M059J (cell line): ENCODE data around the gene OR2C3. TPM values are rescaled to one million over a fixed set of nuclear protein-coding genes. Genes with fewer than 3 reads are reported as not detected.
"Not testable (repeated sequence)": the region's sequence is repeated elsewhere in the genome, so short reads cannot be mapped to it uniquely, and the experiment has no call there.

ENCODE experiments used
- DNase-seq: peaks from one replicate; pipeline ENCODE4 v3.0.0-alpha.2; 2012; ENCODE audit warnings: low read depth
- total RNA-seq: library from RNA; depleted of rRNA; stranded (reverse); fragments of >200 nt; shearing (Covaris generic); gene quantifications from 2 replicates; pipeline ENCODE4 v1.2.3, GENCODE V29; 2014; rRNA removed

The OR2C3 gene
- total RNA-seq, 1 experiment from 2014 or later: not detected

- no peak for DNase-seq
Measured at GRCh38 chr1:247517795-247518612, 18.2 kb downstream of the OR2C3 start.

DNA sequence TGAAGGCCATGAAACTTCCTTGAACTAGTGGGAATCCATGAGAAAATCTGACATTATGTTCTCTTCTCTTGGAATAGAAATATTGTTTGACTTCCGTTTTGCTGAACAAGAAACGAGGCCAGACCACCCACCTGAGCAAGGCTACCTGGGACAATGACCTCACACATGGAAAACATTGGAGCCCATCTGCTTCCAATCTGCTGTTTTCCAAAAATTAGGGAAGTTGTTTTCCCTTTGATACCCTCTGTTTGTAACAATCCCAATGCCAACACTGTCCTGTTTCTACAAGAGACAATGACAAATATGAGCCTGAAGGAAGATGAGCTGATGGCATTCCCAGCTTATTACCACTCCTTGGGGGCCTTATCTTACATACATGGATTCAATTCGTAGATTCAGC is 29.4 kb downstream of the OR2C3 start:
- no peak for DNase-seq

- no peak for DNase-seq
Measured at GRCh38 chr1:247500865-247501264, 35.4 kb downstream of the OR2C3 start.

- peak; percentile 48 for DNase-seq
Measured at GRCh38 chr1:247496581-247497285, 39.5 kb downstream of the OR2C3 start.

DNA sequence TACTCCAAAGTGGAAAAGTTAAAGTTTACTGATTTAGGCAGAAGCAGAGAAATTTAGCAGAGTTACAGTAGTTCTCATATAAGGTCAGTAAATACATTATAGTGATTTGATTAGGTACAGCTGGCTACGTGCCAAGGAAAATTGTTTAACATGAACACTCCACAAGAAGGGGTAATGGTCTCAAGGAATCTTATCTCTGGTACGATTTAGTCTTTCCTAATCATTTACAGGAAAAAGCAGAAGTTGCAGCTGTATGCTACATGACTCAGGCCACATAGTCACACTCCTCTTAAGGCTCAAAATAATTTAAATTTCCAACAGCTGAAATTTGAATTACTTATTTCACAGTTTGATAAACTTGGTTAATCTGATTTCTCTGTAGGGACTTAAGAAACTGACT is 41.5 kb downstream of the OR2C3 start:
- no peak for DNase-seq

DNA sequence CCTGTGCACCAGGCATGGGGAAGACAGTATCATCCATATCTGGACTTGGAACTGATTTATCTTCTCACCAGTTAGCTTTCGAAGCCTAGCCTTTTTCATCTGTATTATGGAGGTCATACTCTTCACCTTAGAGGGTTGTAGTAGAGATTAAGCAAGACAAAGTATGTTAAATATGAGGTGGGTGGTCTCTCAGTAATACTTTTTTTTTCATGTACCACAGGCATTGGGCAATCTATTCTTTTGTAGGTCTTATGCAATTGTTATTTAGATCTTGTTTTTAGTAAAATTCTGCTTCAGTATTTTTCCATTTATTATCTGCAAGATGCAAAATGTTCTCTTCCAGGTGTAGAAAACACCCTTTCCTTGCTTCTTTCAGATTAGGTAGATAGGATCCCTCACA is 43.1 kb downstream of the OR2C3 start:
- no peak for DNase-seq

DNA sequence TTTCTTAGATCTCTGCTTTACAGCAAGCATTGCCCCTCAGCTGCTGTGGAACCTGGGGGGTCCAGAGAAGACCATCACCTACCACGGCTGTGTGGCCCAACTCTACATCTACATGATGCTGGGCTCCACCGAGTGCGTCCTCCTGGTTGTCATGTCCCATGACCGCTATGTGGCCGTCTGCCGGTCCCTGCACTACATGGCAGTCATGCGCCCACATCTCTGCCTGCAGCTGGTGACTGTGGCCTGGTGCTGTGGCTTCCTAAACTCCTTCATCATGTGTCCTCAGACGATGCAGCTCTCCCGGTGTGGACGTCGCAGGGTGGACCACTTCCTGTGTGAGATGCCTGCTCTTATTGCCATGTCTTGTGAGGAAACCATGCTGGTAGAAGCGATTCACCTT is 44.9 kb downstream of the OR2C3 start:
- DNase-seq: no peak

- DNase-seq: peak; percentile 64
Measured at GRCh38 chr1:247487057-247487456, 49.2 kb downstream of the OR2C3 start.

- peak; percentile 78 for DNase-seq
Measured at GRCh38 chr1:247482747-247483146, 53.5 kb downstream of the OR2C3 start.

GRCh38 chr1:247476328-247477058 is 59.7 kb downstream of the OR2C3 start:
- not testable (repeated sequence) for DNase-seq

DNA sequence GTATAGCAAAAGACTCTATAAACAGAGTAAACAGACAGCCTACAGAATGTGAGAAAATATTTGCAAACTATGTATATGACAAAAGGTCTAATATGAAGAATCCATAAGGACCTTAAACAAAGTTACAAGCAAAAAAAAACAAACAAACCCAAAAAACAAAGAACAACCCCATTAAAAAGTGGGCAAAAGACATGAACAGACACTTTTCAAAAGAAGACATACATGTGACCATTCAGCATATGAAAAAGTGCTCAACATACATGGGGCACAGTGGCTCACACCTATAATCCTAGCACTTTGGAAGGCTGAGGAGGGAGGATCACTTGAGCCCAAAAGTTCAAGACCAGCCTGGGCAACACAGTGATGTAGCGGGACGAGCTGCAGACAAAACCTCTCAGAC is 60.4 kb downstream of the OR2C3 start:
- no peak for DNase-seq

Other genes with a start within 250 kb of the OR2C3 start
- 26.4 and 28.0 TPM in 2 replicates for gene ZNF496, start 204.6 kb downstream of the OR2C3 start, total RNA-seq
- 7.4 and 9.2 TPM in 2 replicates for gene NLRP3, start 120.3 kb downstream of the OR2C3 start, total RNA-seq
- not detected in 2 replicates for gene OR2B11, start 78.3 kb downstream of the OR2C3 start, total RNA-seq
- gene GCSAML, start 12.7 kb upstream of the OR2C3 start, total RNA-seq: 0.42 and 0.84 TPM in 2 replicates
- not detected in 2 replicates for gene OR2G2, start 51.9 kb upstream of the OR2C3 start, total RNA-seq
- not detected in 2 replicates for gene OR2G3, start 69.1 kb upstream of the OR2C3 start, total RNA-seq
- gene OR13G1, start 143.3 kb upstream of the OR2C3 start, total RNA-seq: not detected in 2 replicates
- not detected in 2 replicates for gene OR6F1, start 180.2 kb upstream of the OR2C3 start, total RNA-seq
- not detected in 2 replicates for gene OR14K1, start 202.2 kb upstream of the OR2C3 start, total RNA-seq
- gene OR14A2, start 211.7 kb upstream of the OR2C3 start, total RNA-seq: not detected in 2 replicates
- gene OR1C1, start 224.1 kb upstream of the OR2C3 start, total RNA-seq: not detected in 2 replicates